Measurements from ENCODE around the gene QSOX1.

The QSOX1 gene

DNA sequence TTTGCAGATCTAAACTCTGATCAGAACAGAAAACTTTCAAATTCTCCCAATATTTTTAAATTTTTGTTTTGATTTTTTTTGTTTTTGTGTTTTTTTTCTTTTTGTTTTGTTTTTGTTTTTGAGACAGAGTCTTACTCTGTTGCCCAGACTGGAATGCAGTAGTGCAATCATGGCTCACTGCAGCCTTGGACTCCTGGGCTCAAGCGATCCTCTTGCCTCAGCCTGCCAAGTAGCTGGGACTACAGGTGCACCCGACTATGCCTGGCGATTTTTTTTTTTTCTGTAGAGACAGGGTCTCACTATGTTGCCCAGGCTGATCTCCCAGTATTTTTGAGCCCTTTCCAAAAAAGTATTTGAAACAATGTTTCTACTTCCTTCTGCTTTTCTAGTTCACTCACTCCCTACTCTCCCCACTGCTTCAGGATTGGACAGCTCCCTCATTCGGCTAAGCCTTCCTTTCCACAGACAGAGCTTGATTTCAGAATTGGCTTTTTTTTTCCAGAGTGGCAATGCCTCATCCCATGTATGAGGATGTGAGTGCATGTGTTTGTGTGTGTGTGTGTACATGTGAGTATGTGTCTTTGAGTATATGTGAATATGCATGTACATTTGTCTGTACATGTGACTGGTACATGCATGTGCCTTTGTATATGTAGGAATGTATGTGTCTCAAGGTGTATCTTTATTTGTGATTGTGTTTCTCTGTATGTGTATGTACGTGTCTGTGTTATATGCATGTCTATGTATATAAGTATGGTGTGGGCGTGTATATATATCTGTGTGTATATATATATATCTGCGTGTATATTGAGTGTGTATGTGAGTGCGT is 87.3 kb downstream of the QSOX1 start:
- TF ChIP-seq, protein P1, sequence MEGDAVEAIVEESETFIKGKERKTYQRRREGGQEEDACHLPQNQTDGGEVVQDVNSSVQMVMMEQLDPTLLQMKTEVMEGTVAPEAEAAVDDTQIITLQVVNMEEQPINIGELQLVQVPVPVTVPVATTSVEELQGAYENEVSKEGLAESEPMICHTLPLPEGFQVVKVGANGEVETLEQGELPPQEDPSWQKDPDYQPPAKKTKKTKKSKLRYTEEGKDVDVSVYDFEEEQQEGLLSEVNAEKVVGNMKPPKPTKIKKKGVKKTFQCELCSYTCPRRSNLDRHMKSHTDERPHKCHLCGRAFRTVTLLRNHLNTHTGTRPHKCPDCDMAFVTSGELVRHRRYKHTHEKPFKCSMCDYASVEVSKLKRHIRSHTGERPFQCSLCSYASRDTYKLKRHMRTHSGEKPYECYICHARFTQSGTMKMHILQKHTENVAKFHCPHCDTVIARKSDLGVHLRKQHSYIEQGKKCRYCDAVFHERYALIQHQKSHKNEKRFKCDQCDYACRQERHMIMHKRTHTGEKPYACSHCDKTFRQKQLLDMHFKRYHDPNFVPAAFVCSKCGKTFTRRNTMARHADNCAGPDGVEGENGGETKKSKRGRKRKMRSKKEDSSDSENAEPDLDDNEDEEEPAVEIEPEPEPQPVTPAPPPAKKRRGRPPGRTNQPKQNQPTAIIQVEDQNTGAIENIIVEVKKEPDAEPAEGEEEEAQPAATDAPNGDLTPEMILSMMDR (IDR thresholded peaks at IDR 0.05; ENCODE audit: low read depth, low read length, missing control alignments), result no peak
- no peak overlapping the region for H3K4me3 ChIP-seq (replicated peaks; ENCODE audit: low read depth, low read length)
- no peak for DNase-seq (ENCODE audit: extremely low read depth, low read depth)

DNA sequence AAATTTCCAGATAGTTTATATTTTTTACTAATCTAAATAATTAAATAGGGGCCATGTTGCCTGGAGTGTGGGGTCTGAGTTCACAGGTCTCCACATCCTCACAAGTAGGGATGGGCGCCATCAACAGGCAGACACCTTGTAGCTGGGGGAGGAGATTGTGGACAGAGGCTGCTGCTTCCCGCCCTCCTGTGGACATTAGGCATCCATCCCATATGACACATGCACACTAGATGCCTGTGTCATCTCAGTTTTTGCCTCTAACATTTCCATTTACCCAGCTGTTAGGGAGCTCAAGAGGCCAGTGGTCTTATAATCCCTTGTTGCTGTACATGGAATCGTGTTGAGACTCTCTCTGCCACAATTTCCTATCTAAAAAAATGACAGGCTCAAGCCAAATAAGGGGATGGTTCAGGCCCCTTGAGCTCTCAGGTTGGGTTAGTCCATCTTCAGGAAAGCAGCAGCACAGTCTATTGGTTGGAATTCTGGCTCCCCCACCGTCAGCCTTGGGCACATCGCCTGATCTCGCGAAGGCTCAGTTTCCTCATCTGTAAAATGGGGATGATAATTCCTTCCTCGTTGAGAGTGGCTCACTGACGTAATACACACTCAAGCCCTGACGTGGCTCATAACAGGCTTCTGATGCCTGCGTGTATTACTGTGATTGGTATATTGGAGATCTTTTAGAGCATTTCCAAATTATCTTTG is 89.0 kb downstream of the QSOX1 start:
- TF ChIP-seq, protein P1 (IDR thresholded peaks at IDR 0.05; ENCODE audit: low read depth, low read length, missing control alignments), result no peak
- DNase-seq (ENCODE audit: extremely low read depth, low read depth), result no peak
- no peak overlapping the region for H3K4me3 ChIP-seq (replicated peaks; ENCODE audit: low read depth, low read length)

DNA sequence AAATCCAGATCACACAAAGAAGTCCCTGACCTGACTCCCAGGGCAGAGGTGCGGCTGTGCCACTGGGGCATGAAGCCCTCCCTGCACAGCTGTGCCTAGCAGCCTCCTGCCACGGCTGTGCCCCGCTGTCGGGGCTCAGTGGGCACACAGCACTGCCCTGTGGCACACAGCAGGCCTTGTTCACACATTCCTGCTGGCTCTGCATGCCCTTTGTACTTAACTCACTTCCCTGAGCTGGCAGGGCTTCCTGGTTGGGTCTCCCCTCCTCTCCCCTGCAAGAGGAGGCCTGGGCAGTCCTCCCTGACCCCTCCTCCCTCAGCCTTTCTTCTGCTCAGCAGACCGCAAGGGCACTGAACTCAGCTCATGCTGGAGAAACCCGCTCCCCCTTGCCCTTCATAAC is 90.2 kb downstream of the QSOX1 start:
- TF ChIP-seq, protein P1 (IDR thresholded peaks at IDR 0.05; ENCODE audit: low read depth, low read length, missing control alignments), result no peak
- DNase-seq (ENCODE audit: extremely low read depth, low read depth), result no peak
- no peak overlapping the region for H3K4me3 ChIP-seq (replicated peaks; ENCODE audit: low read depth, low read length)

DNA sequence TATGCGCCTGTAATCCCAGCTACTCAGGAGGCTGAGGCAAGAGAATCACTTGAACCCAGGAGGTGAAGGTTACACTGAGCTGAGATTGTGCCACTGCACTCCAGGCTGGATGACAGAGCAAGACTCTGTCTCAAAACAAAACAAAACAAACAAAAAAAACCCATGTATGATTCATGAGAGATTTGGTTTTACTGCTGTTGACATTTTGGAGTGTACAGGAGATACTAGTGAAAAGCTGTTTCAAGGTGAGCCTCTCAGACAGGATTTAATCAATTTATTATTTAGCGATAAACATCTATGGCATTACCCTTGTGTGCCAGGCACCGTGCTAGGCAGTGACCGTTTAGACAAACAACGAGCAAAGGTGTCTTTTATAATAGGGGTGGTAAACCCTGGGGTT is 91.9 kb downstream of the QSOX1 start:
- TF ChIP-seq, protein P1 (IDR thresholded peaks at IDR 0.05; ENCODE audit: low read depth, low read length, missing control alignments), result no peak

GRCh38 chr1:180247061-180247460 is 92.4 kb downstream of the QSOX1 start:
- H3K4me3 ChIP-seq (replicated peaks; ENCODE audit: low read depth, low read length), result no peak overlapping the region
- TF ChIP-seq, protein P1 (IDR thresholded peaks at IDR 0.05; ENCODE audit: low read depth, low read length, missing control alignments), result no peak
- DNase-seq (ENCODE audit: extremely low read depth, low read depth), result no peak

More for the DNA sequence above, 91.9 kb downstream of the QSOX1 start:
- DNase-seq (ENCODE audit: extremely low read depth, low read depth), result no peak
- no peak overlapping the region for H3K4me3 ChIP-seq (replicated peaks; ENCODE audit: low read depth, low read length)

DNA sequence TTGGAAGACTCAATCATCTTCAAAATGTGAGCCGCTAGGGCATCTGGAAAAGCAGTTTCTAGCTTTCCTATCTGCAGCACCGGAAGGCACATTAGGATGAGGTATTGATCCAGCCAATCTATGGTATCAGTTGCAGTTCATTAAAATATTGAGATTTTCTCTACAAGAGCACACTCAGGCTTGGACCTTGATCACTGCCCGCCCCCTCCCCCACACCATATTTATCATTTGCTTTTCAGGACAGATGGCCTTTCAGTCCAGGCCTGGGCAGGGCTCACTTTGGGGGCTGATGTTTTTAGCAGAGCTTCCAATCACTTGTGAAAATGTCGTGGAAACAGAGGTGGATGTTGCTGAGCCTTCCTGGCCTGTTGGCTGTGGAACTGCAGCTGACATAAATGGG is 92.9 kb downstream of the QSOX1 start:
- no peak for DNase-seq (ENCODE audit: extremely low read depth, low read depth)
- H3K4me3 ChIP-seq (replicated peaks; ENCODE audit: low read depth, low read length), result no peak overlapping the region
- TF ChIP-seq, protein P1 (IDR thresholded peaks at IDR 0.05; ENCODE audit: low read depth, low read length, missing control alignments), result no peak

All from HFF-Myc (cell line).